ENCODE measurements around the gene OSTM1. TPM values are rescaled to one million over a fixed set of nuclear protein-coding genes. Genes with fewer than 3 reads are reported as not detected.

OSTM1 gene
- total RNA-seq, 1 experiment from 2014 or later: 20.9 TPM

DNA sequence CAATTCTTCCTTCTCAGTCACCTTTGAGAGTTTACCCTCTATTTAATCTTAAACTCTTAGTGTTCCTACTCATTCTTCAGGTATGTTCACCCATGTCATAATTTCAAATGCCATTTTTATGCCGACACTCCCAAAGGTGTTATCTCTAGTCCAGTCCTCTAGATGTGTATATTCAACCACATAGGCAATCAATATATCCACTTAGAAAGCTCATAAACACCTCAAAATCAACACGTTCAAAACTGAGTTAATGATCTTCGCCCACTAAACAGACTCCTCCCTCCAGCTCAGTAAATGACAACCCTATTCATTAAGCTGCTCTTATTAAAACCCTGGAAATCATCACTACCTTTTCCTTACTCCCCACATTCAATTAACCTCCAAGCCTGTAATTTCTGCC, 6.4 kb downstream of the OSTM1 start:
- H3K27ac Mint-ChIP-seq: no peak overlapping the region

More for the DNA sequence above, 6.4 kb downstream of the OSTM1 start:
- Histone ChIP-seq H2BK20ac (ENCODE audit: low read depth, low read length, poor library complexity, severe bottlenecking) (no peak overlapping the region), H2BK5ac (ENCODE audit: insufficient read length, low read length) (no peak overlapping the region), H4K5ac (ENCODE audit: insufficient read length, low read depth, low read length) (no peak overlapping the region), H3K4ac (ENCODE audit: low read depth, low read length) (no peak overlapping the region), H3T11ph (ENCODE audit: low read length) (no peak overlapping the region), H2AFZ (ENCODE audit: low read length) (no peak overlapping the region), H3K23ac (ENCODE audit: insufficient read length, low read depth, low read length) (no peak overlapping the region), H2BK15ac (ENCODE audit: low read depth, low read length) (no peak overlapping the region), H3K9ac (ENCODE audit: extremely low read depth, insufficient read length, low read length) (no peak overlapping the region), H3K56ac (ENCODE audit: insufficient read length, low read depth, low read length) (no peak overlapping the region), H3K27ac (ENCODE audit: insufficient read length, low read depth, low read length) (no peak overlapping the region), H3K27me3 (ENCODE audit: insufficient read depth, low read length) (no peaks in the 10 kb centered on the region), H2BK12ac (ENCODE audit: insufficient read length, low read depth, low read length) (no peak overlapping the region), H3K18ac (ENCODE audit: insufficient read length, low read depth, low read length) (no peak overlapping the region), H4K8ac (replicated peaks; ENCODE audit: insufficient read length, low read depth, low read length) (no peak overlapping the region), H3K4me2 (ENCODE audit: insufficient read depth, insufficient read length, low read length) (no peak overlapping the region), H3K14ac (ENCODE audit: insufficient read depth, low read length) (no peak overlapping the region), H3K23me2 (ENCODE audit: insufficient read length, low read depth, low read length, poor library complexity, severe bottlenecking) (no peaks in the 10 kb centered on the region), H3K4me1 (ENCODE audit: insufficient read depth, low read length) (0 out of 2 replicates have a peak, but pooled peaks cover 7% of the 10 kb centered on the region), H3K79me1 (ENCODE audit: insufficient read depth, low read depth, low read length, poor library complexity, severe bottlenecking) (no peaks in the 10 kb centered on the region), H2BK120ac (ENCODE audit: low read depth, low read length, poor library complexity, severe bottlenecking) (no peak overlapping the region), H4K20me1 (ENCODE audit: control insufficient read depth, insufficient read depth, insufficient read length) (no peaks in the 10 kb centered on the region), H3K79me2 (ENCODE audit: insufficient read depth, low read length) (no peaks in the 10 kb centered on the region), H4K91ac (ENCODE audit: insufficient read length, low read depth, low read length) (no peak overlapping the region), H3K9me3 (ENCODE audit: control insufficient read depth, low read depth, low read length) (no peaks in the 10 kb centered on the region), H2AK5ac (ENCODE audit: insufficient read length, low read length) (no peak overlapping the region)
- DNase-seq: no peak
- Mint-ChIP-seq H3K36me3 (ENCODE audit: insufficient read depth in 1 of 3, low read depth in 3 of 3) (no peaks in the 10 kb centered on the region), H3K27me3 (ENCODE audit: low read depth) (no peaks in the 10 kb centered on the region), H3K4me1 (peaks cover 9 to 11% of the 10 kb centered on the region in 2 experiments), H3K4me3 (no peak overlapping the region), H3K9me3 (no peaks in the 10 kb centered on the region)
- TF ChIP-seq, protein P1, sequence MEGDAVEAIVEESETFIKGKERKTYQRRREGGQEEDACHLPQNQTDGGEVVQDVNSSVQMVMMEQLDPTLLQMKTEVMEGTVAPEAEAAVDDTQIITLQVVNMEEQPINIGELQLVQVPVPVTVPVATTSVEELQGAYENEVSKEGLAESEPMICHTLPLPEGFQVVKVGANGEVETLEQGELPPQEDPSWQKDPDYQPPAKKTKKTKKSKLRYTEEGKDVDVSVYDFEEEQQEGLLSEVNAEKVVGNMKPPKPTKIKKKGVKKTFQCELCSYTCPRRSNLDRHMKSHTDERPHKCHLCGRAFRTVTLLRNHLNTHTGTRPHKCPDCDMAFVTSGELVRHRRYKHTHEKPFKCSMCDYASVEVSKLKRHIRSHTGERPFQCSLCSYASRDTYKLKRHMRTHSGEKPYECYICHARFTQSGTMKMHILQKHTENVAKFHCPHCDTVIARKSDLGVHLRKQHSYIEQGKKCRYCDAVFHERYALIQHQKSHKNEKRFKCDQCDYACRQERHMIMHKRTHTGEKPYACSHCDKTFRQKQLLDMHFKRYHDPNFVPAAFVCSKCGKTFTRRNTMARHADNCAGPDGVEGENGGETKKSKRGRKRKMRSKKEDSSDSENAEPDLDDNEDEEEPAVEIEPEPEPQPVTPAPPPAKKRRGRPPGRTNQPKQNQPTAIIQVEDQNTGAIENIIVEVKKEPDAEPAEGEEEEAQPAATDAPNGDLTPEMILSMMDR (conservative IDR thresholded peaks at IDR 0.05): no peak
- WGBS (ENCODE audit: extremely low coverage, insufficient read length, low lambda C conversion rate): no CpG with 5 or more reads among the region's 3 CpGs

Measured in H9 (cell line).